Measurements from ENCODE around the gene C2CD2.
"Not testable (repeated sequence)": the region's sequence is repeated elsewhere in the genome, so short reads cannot be mapped to it uniquely, and the experiment has no call there.

The C2CD2 gene

GRCh38 chr21:41956926-41957729 lies 3.3 kb upstream of the C2CD2 start:
- no peak for DNase-seq

GRCh38 chr21:41955516-41955915 lies 1.7 kb upstream of the C2CD2 start:
- DNase-seq, result no peak

GRCh38 chr21:41954654-41955499 lies 1.1 kb upstream of the C2CD2 start:
- DNase-seq, result no peak

- DNase-seq, result no peak
These were observed 478 bp downstream of the C2CD2 start for GRCh38 chr21:41953249-41953830.

- no peak for DNase-seq
These were observed 1.1 kb downstream of the C2CD2 start for GRCh38 chr21:41952568-41953248.

DNA sequence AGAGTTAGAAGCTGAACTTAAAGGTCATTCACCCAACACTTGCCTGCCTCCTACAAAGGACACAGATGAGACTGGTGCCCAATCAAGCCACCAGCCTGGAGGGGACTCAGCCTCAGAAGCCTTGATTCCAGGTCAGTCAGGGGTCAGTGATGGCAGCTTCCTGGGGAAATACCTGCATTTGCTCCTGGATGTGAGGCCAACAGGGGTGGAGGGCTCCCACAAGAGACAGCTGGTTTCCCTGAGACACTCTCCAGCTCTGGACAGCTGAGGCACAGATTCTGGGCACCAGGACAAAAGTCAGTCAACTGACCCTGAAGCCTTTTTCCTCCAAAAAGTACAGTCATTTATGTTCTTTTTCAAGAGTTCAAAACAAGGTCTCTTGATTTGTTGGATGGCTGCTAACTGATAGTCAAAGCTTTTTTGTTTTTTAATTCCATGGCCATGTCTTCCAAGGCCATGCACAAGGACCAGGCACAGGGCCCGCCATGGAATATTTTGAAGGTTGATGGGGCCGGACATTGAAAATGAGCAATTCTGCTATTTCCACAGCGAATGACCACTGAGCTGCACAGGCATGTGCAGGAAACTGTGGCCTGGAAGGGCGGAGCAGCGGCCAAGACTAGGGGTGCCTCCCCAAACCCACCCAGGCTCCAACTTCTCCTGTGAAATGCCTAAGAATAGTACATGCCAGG lies 1.8 kb downstream of the C2CD2 start:
- DNase-seq, result no peak

DNA sequence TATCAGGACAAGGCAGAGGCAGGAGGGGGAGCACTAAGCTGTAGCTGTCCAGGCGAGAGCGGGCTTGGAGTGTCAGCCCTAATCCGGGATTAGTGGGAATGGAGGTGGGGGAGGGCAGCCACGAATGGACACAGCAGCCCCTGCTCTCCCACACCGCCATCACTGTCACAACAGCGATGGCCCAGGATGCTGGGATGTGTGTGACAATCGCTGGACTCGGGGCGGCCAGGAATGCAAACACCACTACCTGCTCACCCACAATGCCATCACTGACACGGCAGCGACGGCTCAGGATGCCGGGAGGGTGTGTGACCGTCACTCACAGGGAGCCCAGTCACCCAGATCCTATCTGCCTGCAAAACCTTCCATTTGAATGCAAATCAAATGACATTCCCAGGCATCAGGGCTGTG lies 2.9 kb downstream of the C2CD2 start:
- DNase-seq, result no peak

DNA sequence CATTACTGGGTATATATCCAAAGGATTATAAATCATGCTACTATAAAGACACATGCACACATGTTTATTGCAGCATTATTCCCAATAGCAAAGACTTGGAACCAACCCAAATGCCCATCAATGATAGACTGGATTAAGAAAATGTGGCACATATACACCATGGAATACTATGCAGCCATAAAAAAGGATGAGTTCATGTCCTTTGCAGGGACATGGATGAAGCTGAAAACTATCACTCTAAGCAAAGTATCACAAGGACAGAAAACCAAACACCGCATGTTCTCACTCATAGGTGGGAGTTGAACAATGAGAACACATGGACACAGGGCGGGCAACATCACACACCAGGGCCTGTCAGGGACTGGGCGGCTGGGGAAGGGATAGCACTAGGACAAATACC lies 4.2 kb downstream of the C2CD2 start:
- not testable (repeated sequence) for DNase-seq

GRCh38 chr21:41948901-41949300 lies 4.9 kb downstream of the C2CD2 start:
- DNase-seq, result no peak

GRCh38 chr21:41948078-41948895 lies 5.5 kb downstream of the C2CD2 start:
- DNase-seq, result peak; percentile 90

DNA sequence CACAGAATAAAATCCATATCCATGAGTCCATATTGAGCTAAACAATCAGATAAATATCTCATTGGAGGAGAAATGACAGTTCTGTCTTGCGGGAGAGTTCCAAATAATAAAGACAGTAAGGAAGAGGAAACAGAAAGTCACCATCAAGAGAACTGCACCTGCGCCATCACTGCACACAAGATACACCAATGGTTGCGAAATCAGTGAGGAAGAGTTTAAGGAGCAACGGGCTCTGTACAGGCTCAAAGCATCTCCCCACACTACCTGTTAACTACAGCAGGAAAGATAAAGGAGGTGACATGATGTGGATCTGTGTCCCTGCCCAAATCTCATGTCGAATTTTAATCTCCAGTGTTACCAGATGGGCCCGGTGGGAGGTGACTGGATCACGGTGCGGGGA lies 7.8 kb downstream of the C2CD2 start:
- no peak for DNase-seq

DNA sequence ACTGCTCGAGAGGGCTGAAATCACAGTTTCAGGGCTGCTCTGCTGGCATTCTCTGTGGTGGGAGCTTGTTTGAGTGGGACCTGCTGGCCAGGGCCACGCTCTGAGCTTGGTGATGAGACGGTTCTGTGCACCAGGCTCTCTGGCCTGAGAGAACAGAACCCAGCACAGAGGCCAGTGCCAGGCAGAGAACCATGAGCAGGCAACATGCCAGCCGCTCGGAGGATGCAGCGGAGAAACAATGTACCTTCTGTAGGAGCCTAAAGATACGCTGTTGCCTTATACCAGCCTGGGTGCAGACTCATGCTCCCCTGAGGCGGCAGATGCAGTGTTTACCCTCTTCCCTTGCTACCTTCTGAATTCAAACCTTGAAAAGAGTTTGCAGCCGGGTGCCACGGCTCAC lies 10.0 kb downstream of the C2CD2 start:
- DNase-seq, result peak; percentile 48

- no peak for DNase-seq
These were observed 11.4 kb downstream of the C2CD2 start for GRCh38 chr21:41942457-41942856.

- DNase-seq, result no peak
These were observed 11.9 kb downstream of the C2CD2 start for GRCh38 chr21:41941941-41942340.

DNA sequence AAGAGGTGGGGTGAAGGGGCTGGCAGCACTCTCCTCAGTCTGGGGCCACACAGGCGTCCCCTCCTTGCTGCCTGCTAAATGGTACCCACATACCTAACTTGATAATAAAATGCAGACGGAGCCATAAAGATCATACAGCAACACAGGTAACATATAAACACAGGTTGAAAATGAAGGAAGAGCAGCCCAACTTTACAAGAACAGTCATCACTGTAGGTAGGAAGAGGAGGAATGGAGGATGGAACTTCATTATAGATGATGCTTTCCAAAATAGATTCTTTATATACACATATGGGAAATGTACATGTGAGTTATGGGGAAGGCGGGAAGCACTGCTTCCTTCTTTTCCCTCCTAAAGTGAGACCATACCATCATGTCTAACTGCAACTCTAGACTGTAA lies 13.4 kb downstream of the C2CD2 start:
- DNase-seq, result no peak

DNA sequence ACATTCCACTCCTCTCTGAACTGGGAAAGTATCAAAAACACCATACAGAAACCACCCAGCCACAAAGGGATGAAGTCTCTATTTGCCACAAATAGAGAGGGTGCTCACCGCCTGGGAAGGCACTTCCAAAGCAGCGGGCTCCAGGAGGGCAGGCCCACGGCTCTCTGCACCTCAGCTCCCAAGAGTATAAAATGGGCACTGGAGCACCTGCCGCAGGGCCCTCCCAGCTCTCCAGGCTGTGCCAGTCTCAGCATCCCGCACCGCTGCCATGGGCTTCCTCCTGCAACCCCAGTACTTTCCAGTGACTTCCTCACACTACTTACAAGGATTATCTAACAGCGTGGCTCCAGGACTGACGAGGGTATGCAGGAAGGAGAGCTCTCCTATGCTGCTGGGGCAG lies 14.4 kb downstream of the C2CD2 start:
- no peak for DNase-seq

DNA sequence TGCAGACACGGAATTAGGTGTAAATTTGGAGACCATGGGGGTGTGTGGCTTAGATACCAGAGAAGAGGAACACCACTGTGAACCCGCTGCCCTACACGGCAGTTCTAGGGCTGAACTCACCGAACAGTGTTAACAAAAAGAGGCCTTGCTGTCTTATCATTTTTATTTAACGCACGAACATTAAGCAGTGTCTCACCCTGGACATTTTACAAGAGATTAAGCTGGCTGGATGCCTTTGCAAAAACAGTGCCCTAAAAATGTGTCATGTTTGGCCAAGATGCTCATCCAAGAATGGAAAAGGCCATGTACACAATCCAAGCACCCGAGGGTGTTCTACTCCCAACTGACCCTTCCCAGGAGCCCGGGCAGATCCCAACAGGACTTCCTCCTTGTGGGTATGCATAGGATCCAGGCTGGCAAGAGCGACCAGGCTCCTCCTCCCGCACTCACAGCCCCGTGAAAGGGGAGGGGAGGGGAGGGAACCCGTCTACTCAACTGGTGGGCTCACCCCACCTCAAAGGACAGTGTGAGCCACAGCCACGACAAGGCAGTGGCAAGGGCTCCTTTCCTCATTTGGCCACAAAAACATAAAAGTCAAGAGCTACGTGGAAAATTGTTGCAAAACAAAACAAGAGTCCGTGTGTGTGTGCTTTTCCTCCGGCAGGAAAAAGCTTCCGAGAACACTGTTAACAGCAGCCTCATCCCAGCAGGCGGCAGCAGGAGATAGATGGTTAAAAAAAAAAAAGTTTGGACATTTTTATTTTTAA lies 20.3 kb downstream of the C2CD2 start:
- no peak for DNase-seq

- no peak for DNase-seq
These were observed 21.1 kb downstream of the C2CD2 start for GRCh38 chr21:41932576-41933312.

DNA sequence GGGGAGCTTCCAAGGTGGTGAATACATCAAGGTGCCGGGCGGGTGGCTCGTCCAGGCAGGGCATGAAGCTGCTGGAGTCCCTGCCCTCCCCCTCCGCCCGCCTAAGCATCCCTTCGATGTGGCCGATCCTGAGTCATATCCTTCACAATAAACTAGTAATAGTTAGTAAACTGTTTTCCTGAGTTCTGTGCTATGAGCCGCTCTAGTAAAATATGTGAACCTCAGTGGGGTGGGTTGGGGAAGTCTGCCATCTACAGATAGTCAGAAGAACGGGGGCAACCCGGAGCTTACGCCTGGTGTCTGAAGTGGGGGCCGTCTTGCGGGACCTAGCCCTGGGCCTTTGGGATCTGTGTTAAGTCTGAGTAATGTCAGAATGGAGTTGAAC lies 21.6 kb downstream of the C2CD2 start:
- DNase-seq, result no peak

- DNase-seq, result no peak
These were observed 22.8 kb downstream of the C2CD2 start for GRCh38 chr21:41931041-41931451.
